Islet of Langerhans (tissue), 1 donor: ENCODE results near the gene POLH.
"Not testable (repeated sequence)": the region's sequence is repeated elsewhere in the genome, so short reads cannot be mapped to it uniquely, and the experiment has no call there.

Source experiments
- FAIRE-seq: peaks from one replicate; lab custom pipeline; 2011; peaks lifted over from hg19 to GRCh38; lab: Jason Lieb, UNC

The POLH gene

GRCh38 chr6:43575772-43576551, at the start of gene POLH, which contains the start of gene XPO5:
Gene POLH, plus strand, starts transcription at chr6:43576185. Its CDS starts 6,135 bp downstream, at chr6:43582320.
Gene XPO5, minus strand, starts transcription at chr6:43576038. Its CDS starts 174 bp downstream, at chr6:43575864.
- no peak for FAIRE-seq

- no peak for FAIRE-seq
Observed at GRCh38 chr6:43532201-43532600, 43.8 kb upstream of the POLH start.

- FAIRE-seq: not testable (repeated sequence)
Observed at GRCh38 chr6:43538986-43539385, 37.0 kb upstream of the POLH start.

GRCh38 chr6:43539409-43539808, 36.6 kb upstream of the POLH start:
- FAIRE-seq: not testable (repeated sequence)

GRCh38 chr6:43540507-43540906, 35.5 kb upstream of the POLH start:
- FAIRE-seq: no peak

- no peak for FAIRE-seq
Observed at GRCh38 chr6:43541774-43542471, 34.1 kb upstream of the POLH start.

- FAIRE-seq: no peak
Observed at GRCh38 chr6:43544461-43544860, 31.5 kb upstream of the POLH start.

- no peak for FAIRE-seq
Observed at GRCh38 chr6:43547222-43547621, 28.8 kb upstream of the POLH start.

- not testable (repeated sequence) for FAIRE-seq
Observed at GRCh38 chr6:43557620-43558019, 18.4 kb upstream of the POLH start.

GRCh38 chr6:43559328-43559727, 16.7 kb upstream of the POLH start:
- no peak for FAIRE-seq

GRCh38 chr6:43570876-43571441, 5.0 kb upstream of the POLH start:
- no peak for FAIRE-seq

GRCh38 chr6:43572015-43572414, 4.0 kb upstream of the POLH start:
- FAIRE-seq: no peak

- no peak for FAIRE-seq
Observed at GRCh38 chr6:43575105-43575771, 747 bp upstream of the POLH start.

GRCh38 chr6:43578748-43579147, 2.8 kb downstream of the POLH start:
- FAIRE-seq: no peak

- FAIRE-seq: no peak
Observed at GRCh38 chr6:43579171-43579570, 3.2 kb downstream of the POLH start.

GRCh38 chr6:43582911-43583310, 6.9 kb downstream of the POLH start:
- no peak for FAIRE-seq

GRCh38 chr6:43584892-43585570, 9.0 kb downstream of the POLH start:
- no peak for FAIRE-seq

- no peak for FAIRE-seq
Observed at GRCh38 chr6:43588194-43588593, 12.2 kb downstream of the POLH start.

GRCh38 chr6:43589564-43589963, 13.6 kb downstream of the POLH start:
- FAIRE-seq: not testable (repeated sequence)

GRCh38 chr6:43593938-43594337, 18.0 kb downstream of the POLH start:
- no peak for FAIRE-seq

GRCh38 chr6:43600595-43600994, 24.6 kb downstream of the POLH start:
- FAIRE-seq: no peak

GRCh38 chr6:43604174-43604573, 28.2 kb downstream of the POLH start:
- no peak for FAIRE-seq
